Vagina (tissue), 2 donors: ENCODE data around the gene GPR55.

Experiments
- POLR2A ChIP-seq, 2 donors: fragments of 450-650 bp; IDR thresholded peaks; one replicate each; pipeline ENCODE4 v1.6.1; 2017; ENCODE audit warnings: antibody characterized with exemption in 2 of 2, mild to moderate bottlenecking in 2 of 2, moderate library complexity in 2 of 2
- POLR2AphosphoS5 ChIP-seq, 2 donors: sonication (generic); formaldehyde crosslinking; IDR thresholded peaks; one replicate each; pipeline ENCODE4 v1.9.0; 2017; ENCODE audit warnings: antibody characterized with exemption in 2 of 2, mild to moderate bottlenecking in 2 of 2, low read depth in 1 of 2; ENCODE audit not compliant: insufficient read depth in 1 of 2
- TF ChIP-seq, protein P1 (sequence below), 3 experiments: fragments of 450-650 bp in 2 of 3; fragments of 200-600 bp in 1 of 3; sonication (generic) in 1 of 3; IDR thresholded peaks; one replicate each; pipeline ENCODE4 v1.5.1; 2017 to 2019; ENCODE audit warnings: antibody characterized with exemption in 3 of 3, mild to moderate bottlenecking in 2 of 3, moderate library complexity in 2 of 3

DNA sequence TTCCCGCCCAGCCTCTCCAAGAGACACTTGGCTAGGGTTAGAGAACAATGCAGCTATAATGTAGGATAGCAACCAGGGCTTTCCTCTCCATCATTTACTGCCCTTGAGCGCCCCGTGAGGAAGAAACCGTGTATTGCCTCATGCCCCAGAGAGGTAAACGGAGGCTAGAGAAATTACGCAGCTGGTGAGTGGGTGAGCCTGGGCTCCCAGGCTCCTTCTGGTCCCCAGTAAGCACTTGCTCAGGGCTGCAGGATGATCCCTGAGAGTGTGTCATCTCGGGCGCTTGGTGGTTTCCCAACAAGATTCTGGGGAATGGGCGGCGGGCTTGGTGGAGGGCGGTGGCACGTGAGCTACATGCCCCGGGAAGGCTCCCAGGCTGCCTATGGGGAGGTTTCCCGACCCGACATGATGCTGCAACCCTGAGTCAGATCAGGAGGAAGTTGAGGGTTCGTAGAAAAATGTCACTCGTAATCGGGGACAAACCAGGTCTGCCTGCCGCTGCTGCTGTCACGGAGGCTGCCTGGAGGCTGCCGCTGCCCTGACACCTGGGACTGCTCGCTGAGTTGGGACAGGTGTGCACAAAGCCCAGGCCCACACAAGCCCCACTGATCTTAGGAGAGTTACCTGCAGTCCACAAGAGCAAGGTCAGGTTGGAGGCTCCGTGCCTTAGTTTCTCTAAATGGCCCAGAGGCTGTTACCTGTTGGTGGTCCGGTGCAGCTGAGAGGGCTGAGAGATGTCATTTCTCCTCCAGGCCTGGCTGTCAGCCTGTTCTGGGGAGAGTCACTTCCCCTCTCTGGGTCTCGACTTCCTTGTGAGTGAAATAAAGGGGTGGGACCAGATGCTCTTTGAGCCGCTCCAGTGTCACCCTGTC is at the start of gene GPR55:
- TF ChIP-seq, protein P1, sequence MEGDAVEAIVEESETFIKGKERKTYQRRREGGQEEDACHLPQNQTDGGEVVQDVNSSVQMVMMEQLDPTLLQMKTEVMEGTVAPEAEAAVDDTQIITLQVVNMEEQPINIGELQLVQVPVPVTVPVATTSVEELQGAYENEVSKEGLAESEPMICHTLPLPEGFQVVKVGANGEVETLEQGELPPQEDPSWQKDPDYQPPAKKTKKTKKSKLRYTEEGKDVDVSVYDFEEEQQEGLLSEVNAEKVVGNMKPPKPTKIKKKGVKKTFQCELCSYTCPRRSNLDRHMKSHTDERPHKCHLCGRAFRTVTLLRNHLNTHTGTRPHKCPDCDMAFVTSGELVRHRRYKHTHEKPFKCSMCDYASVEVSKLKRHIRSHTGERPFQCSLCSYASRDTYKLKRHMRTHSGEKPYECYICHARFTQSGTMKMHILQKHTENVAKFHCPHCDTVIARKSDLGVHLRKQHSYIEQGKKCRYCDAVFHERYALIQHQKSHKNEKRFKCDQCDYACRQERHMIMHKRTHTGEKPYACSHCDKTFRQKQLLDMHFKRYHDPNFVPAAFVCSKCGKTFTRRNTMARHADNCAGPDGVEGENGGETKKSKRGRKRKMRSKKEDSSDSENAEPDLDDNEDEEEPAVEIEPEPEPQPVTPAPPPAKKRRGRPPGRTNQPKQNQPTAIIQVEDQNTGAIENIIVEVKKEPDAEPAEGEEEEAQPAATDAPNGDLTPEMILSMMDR (IDR thresholded peaks at IDR 0.05), result no peak
- TF ChIP-seq POLR2A (IDR thresholded peaks at IDR 0.05) (no peak), POLR2AphosphoS5 (IDR thresholded peaks at IDR 0.05; ENCODE audit: insufficient read depth in 1 of 2, low read depth in 1 of 2) (no peak)
